Thoracic aorta (tissue), 2 donors: ENCODE data around the gene CFAP92. TPM values are rescaled to one million over a fixed set of nuclear protein-coding genes. Genes with fewer than 3 reads are reported as not detected.

Experiments used
- ATAC-seq: fragments of 150-250 bp; one replicate; pipeline ENCODE4 v1.8.0; 2017; ENCODE audit warnings: low read depth; ENCODE audit not compliant: insufficient number of reproducible peaks, low FRiP score
- DNase-seq: peaks from one replicate; pipeline ENCODE4 v3.0.0-alpha.2; 2020; ENCODE audit warnings: low spot score
- H3K27ac ChIP-seq, 2 donors: fragments of 200-600 bp; sonication (generic); 1 replicate in 1 of 2; 2 replicates in 1 of 2; pipeline ENCODE4 v1.5.1; 2016; ENCODE audit warnings: mild to moderate bottlenecking in 2 of 2, moderate library complexity in 2 of 2
- H3K27me3 ChIP-seq: fragments of 200-600 bp; sonication (generic); replicated peaks from 2 replicates; pipeline ENCODE4 v1.6.0; 2016; ENCODE audit warnings: mild to moderate bottlenecking; ENCODE audit not compliant: insufficient read depth
- H3K36me3 ChIP-seq: fragments of 200-600 bp; sonication (generic); one replicate; pipeline ENCODE4 v1.5.1; 2016
- H3K4me1 ChIP-seq, 2 donors: fragments of 200-600 bp; sonication (generic); 1 replicate in 1 of 2; 2 replicates in 1 of 2; pipeline versions ENCODE4 v1.5.1 to v1.6.0; 2016; ENCODE audit warnings: low read depth in 2 of 2, mild to moderate bottlenecking in 1 of 2; ENCODE audit not compliant: control insufficient read depth in 1 of 2
- H3K4me3 ChIP-seq: fragments of 200-600 bp; sonication (generic); 2 replicates; pipeline ENCODE4 v1.5.1; 2016; ENCODE audit warnings: mild to moderate bottlenecking
- H3K9me3 ChIP-seq: fragments of 200-600 bp; sonication (generic); 2 replicates; pipeline ENCODE4 v1.5.1; 2016
- CTCF ChIP-seq: fragments of 200-600 bp; sonication (generic); IDR thresholded peaks from one replicate; pipeline ENCODE4 v1.5.1; 2019; ENCODE audit warnings: antibody characterized with exemption
- total RNA-seq, 2 donors: library from RNA; depleted of rRNA; stranded (reverse); fragments of >200 nt; gene quantifications; one replicate each; pipeline versions ENCODE4 v1.1.0 to v1.2.3, GENCODE V29; 2016

The CFAP92 gene
- total RNA-seq, 2 donors from 2014 or later = 0.68 TPM; not detected in 1

- no peak for ATAC-seq
- Histone ChIP-seq H3K27me3 (no peaks in the 10 kb centered on the region), H3K4me3 (no peak overlapping the region), H3K36me3 (no peaks in the 10 kb centered on the region), H3K27ac (no peak overlapping the region), H3K9me3 (no peaks in the 10 kb centered on the region), H3K4me1 (peaks cover 0 to 5% of the 10 kb centered on the region in 2 donors)
- no peak for TF ChIP-seq CTCF
- DNase-seq = no peak
Measured at GRCh38 chr3:129038121-129038855, 44.4 kb upstream of the CFAP92 start.

DNA sequence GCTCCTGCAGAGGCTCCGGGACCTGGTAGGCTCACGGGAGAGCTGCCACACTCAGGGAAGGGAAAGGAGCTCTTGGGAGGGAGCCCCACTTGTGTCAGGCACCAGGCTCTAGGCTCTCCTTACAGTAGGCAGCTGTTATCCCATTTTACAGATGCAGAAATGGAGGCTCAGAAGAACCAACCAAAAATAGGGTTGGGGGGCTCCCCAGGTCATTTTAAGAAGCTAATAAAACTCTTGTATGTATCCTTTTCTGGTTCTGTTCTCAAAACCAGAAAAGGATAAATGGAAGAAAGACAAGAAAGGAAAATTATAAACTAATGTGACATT, 43.2 kb upstream of the CFAP92 start:
- TF ChIP-seq CTCF = no peak
- Histone ChIP-seq H3K27ac (no peak overlapping the region), H3K4me1 (peaks cover 0 to 5% of the 10 kb centered on the region in 2 donors), H3K4me3 (no peak overlapping the region), H3K27me3 (no peaks in the 10 kb centered on the region), H3K9me3 (no peaks in the 10 kb centered on the region), H3K36me3 (no peaks in the 10 kb centered on the region)
- DNase-seq = no peak
- no peak for ATAC-seq

- Histone ChIP-seq H3K27me3 (no peaks in the 10 kb centered on the region), H3K27ac (no peak overlapping the region), H3K4me3 (no peak overlapping the region), H3K9me3 (no peaks in the 10 kb centered on the region), H3K36me3 (no peaks in the 10 kb centered on the region), H3K4me1 (peaks cover 0 to 5% of the 10 kb centered on the region in 2 donors)
- no peak for TF ChIP-seq CTCF
- no peak for DNase-seq
- no peak for ATAC-seq
Measured at GRCh38 chr3:129036222-129037092, 42.6 kb upstream of the CFAP92 start.

- DNase-seq (no peak), ATAC-seq (no peak)
- no peaks in the 10 kb centered on the region for H3K9me3 ChIP-seq
- peaks cover 0 to 5% of the 10 kb centered on the region in 2 donors for H3K4me1 ChIP-seq
- no peak overlapping the region for H3K4me3 ChIP-seq
- no peaks in the 10 kb centered on the region for H3K36me3 ChIP-seq
- H3K27ac ChIP-seq = no peak overlapping the region
- TF ChIP-seq CTCF = no peak
- no peaks in the 10 kb centered on the region for H3K27me3 ChIP-seq
Measured at GRCh38 chr3:129035360-129036221, 41.7 kb upstream of the CFAP92 start.
